GM12874 (cell line): Measurements from ENCODE around the gene MAPK8IP3.

ENCODE experiments used
- CTCF ChIP-seq: IDR thresholded peaks from 2 replicates; pipeline ENCODE4 v1.5.1; 2011; ENCODE audit warnings: low read depth, mild to moderate bottlenecking, control low read depth, low read length, moderate library complexity; ENCODE audit not compliant: insufficient read depth

MAPK8IP3 gene

GRCh38 chr16:1771864-1772361, 65.9 kb downstream of the MAPK8IP3 start:
- no peak for TF ChIP-seq CTCF

- TF ChIP-seq CTCF, result no peak
These were observed 66.4 kb downstream of the MAPK8IP3 start, which contains the start of gene EME2 for GRCh38 chr16:1772362-1772907. EME2 (plus strand) TSS chr16:1772810; CDS start chr16:1773228, 418 bp downstream.

- TF ChIP-seq CTCF, result peak; percentile 96
These were observed 67.1 kb downstream of the MAPK8IP3 start, which contains the start of gene MRPS34 for GRCh38 chr16:1772908-1773702. MRPS34 (minus strand) TSS chr16:1773134; CDS start chr16:1773119, 15 bp downstream.

GRCh38 chr16:1773703-1774447, 67.9 kb downstream of the MAPK8IP3 start:
- TF ChIP-seq CTCF, result no peak

- no peak for TF ChIP-seq CTCF
These were observed 68.4 kb downstream of the MAPK8IP3 start for GRCh38 chr16:1774448-1774780.

- TF ChIP-seq CTCF, result no peak
These were observed 69.2 kb downstream of the MAPK8IP3 start for GRCh38 chr16:1775006-1775845.
